Left lung (tissue), 10 donors: ENCODE data around the gene MKRN2OS. TPM values are rescaled to one million over a fixed set of nuclear protein-coding genes. Genes with fewer than 3 reads are reported as not detected.
"Not testable (repeated sequence)": the region's sequence is repeated elsewhere in the genome, so short reads cannot be mapped to it uniquely, and the experiment has no call there.

Experiments used
- ATAC-seq: fragments of 200-7000 bp; cut with Tn5 transposase; one replicate; pipeline ENCODE4 v1.9.1; 2020; ENCODE audit warnings: moderate library complexity
- DNase-seq, 4 donors: peaks; one replicate each; pipeline ENCODE4 v3.0.0-alpha.2; 2013 to 2020
- H3K27ac ChIP-seq, 2 donors: fragments of 200-600 bp; sonication (generic) in 1 of 2; one replicate each; pipeline versions ENCODE4 v1.5.0 to v1.8.0; 2020 to 2021
- H3K27me3 ChIP-seq, 2 donors: fragments of 200-600 bp; sonication (generic) in 1 of 2; one replicate each; pipeline versions ENCODE4 v1.5.0 to v1.8.0; 2020 to 2021
- H3K36me3 ChIP-seq, 2 donors: fragments of 200-600 bp; sonication (generic) in 1 of 2; one replicate each; pipeline versions ENCODE4 v1.5.0 to v1.8.0; 2020 to 2021
- H3K4me1 ChIP-seq, 2 donors: fragments of 200-600 bp; one replicate each; pipeline ENCODE4 v1.8.0; 2021
- H3K4me3 ChIP-seq, 2 donors: fragments of 200-600 bp; sonication (generic) in 1 of 2; one replicate each; pipeline versions ENCODE4 v1.5.0 to v1.8.0; 2020 to 2021; ENCODE audit warnings: mild to moderate bottlenecking in 1 of 2
- H3K9me3 ChIP-seq, 2 donors: fragments of 200-600 bp; sonication (generic) in 1 of 2; one replicate each; pipeline versions ENCODE4 v1.5.0 to v1.8.0; 2020 to 2021
- CTCF ChIP-seq, 2 donors: fragments of 200-600 bp; sonication (generic) in 1 of 2; IDR thresholded peaks; one replicate each; pipeline versions ENCODE4 v1.5.0 to v1.8.0; 2021; ENCODE audit warnings: antibody characterized with exemption in 2 of 2
- intact Hi-C, 2 donors: fragments of 100-400 bp; cut with DNase I; formaldehyde crosslinking; loops; one replicate each; pipeline versions ENCODE4 v1.11.2 to v1.14.2; 2022
- polyA plus RNA-seq, 6 donors: library from polyadenylated mRNA; unstranded; fragments of 120-200 nt; gene quantifications; one replicate each; pipeline ENCODE4 v1.2.1, GENCODE V29; 2013; ENCODE audit not compliant: insufficient read length in 6 of 6
- total RNA-seq, 2 donors: library from RNA; stranded (reverse); fragmentation: NEBNext Ultra II Directional; extraction: Animal tissue kit (Norgen Biotek cat#: 25700); gene quantifications; one replicate each; pipeline ENCODE4 v1.2.1, GENCODE V29; 2021
- donor health status: DM: no; HTN: yes; CAD: no.
- donor health status: DM: no; HTN: no; CAD: no.

The MKRN2OS gene
- total and polyA plus RNA-seq, 8 donors = 0.52 to 2.1 (median 1.3) TPM

DNA sequence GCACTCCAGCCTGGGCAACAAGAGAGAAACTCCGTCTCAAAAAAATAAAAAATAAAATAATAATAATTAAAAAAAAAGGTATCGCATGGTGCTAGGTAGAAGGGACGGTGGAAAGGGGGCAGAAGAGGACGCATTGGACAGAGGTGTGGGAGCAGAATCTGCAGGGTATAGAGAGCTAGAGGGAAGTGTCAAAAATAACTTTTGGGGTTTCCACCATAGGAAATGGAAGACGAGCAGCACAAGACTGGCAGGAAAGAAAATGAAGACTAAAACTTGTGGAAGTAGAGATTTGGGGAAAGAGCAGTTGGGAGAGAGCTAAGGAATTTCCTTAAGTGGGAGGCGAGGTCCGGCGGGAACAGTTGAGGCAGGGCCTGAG lies 11.0 kb upstream of the MKRN2OS start:
- intact Hi-C loops = no loop called here
- DNase-seq (no peak), ATAC-seq (peak; percentile 9)
- no peaks in the 10 kb centered on the region for H3K36me3 ChIP-seq
- peak overlapping the region; percentile 94 to 98 for H3K27ac ChIP-seq
- H3K27me3 ChIP-seq = peaks cover 0 to 38% of the 10 kb centered on the region in 2 donors
- no peaks in the 10 kb centered on the region for H3K9me3 ChIP-seq
- no peak for TF ChIP-seq CTCF (IDR thresholded peaks at IDR 0.05)
- H3K4me1 ChIP-seq = peaks cover 13 to 56% of the 10 kb centered on the region in 2 donors
- H3K4me3 ChIP-seq = peak overlapping the region; percentile 82 to 84

DNA sequence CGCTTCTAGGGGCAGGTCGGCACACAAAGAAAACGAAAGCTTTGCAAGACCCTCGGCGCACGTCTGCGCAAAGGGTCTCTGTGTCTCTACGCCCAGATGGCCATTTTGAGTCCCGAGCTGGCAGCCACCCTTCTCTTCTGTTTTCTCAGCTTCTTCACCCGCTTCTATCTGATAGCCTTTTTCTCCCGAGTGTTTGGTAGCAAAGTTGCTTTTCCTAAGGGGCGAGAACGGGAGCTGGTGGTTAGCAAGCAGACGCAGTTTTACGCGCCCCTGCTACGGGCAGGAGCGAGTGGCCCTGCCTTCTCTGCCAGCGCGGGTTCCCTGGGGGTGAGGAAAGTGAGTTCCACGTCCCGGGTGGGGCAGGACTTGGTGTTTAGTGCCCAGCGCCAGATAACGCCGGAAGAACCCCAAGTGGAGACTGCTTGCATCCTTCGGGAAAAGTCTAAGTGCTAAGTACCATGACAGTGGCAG lies 8.7 kb upstream of the MKRN2OS start:
- peaks cover 11 to 35% of the 10 kb centered on the region in 2 donors for H3K4me1 ChIP-seq
- DNase-seq (peak in 3 of 4 donors; percentile 26 to 48 (median 37)), ATAC-seq (no peak)
- intact Hi-C loops = no loop called here
- H3K27ac ChIP-seq = peak overlapping the region in 1 of 2 donors; percentile 45
- H3K4me3 ChIP-seq = peak overlapping the region; percentile 36 to 43
- H3K36me3 ChIP-seq = no peaks in the 10 kb centered on the region
- H3K27me3 ChIP-seq = peaks cover 0 to 49% of the 10 kb centered on the region in 2 donors
- H3K9me3 ChIP-seq = no peaks in the 10 kb centered on the region
- TF ChIP-seq CTCF (IDR thresholded peaks at IDR 0.05) = no peak

DNA sequence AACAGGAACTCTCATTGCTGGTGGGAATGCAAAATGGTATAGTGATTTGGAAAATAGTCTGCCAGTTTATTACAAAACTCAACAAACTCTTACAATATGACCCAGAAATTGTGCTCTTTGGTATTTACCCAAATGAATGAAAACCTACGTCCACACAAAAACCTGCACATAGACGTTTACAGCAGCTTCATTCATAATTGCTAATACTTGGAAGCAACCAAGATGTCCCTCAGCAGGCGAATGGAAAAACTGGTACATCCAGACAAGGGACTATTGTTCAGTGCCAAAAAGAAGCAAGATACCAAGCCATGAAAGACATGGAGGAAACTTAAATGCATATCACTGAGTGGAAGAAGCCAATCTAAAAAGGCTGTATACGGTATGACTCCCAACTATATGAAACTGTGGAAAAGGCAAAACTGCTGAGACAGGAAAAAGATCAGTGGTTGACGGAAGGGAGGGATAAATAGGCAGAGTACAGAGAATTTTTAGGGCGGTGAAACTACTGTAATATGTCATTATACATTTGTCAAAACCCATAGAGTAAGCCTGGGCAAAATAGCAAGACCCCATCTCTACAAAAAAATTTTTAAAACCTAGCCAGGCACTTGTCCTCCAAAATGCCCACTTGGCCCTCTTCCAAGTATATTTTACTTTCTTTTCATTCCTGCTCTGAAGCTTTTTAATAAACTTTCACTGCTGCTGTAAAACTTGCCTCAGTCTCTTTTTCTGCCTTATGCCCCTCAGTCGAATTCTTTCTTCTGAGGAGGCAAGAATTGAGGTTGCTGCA lies 4.9 kb upstream of the MKRN2OS start:
- Histone ChIP-seq H3K4me3 (no peak overlapping the region), H3K27ac (no peak overlapping the region), H3K9me3 (no peaks in the 10 kb centered on the region), H3K36me3 (no peaks in the 10 kb centered on the region), H3K27me3 (peaks cover 0 to 49% of the 10 kb centered on the region in 2 donors), H3K4me1 (peaks cover 0 to 14% of the 10 kb centered on the region in 2 donors)
- ATAC-seq (no peak), DNase-seq (no peak)
- intact Hi-C loops = no loop called here
- TF ChIP-seq CTCF (IDR thresholded peaks at IDR 0.05) = no peak

DNA sequence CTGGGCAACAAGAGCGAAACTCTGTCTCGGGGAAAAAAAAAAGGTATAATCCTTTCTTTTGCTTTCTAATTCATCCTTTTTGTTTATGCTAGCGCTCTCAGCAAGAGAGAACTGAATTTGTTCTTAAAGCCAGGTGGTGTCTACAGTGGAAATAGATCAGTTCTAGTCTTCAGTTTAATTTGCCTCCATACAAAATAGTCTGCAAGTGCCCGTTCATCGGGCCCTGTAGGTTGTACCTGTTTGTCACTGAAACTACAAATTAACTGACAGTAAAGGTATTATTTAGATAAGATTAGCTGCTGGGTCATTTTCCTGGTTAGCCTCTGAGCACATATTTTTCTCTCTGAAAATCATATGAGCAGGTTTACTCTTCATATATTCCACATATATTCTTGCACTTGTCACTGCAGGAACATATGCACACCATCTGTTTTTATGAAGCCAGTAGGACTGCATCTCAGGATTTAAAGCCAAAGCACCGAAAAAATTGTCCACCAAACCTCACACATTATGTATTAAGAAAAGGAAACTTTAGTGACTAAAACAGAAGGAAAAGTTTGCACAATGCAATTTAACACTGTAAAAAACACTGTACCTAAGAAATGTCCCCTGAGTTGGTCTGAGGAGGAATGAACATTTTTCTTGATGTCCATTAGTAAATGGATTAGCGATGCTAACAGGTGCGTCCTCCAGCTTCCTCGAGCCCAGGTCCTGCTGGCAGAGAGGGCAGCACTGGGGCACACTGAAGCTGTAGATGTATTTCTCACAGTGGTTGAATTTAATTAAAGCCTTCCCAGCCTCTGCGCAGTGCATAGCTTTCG lies 437 bp downstream of the MKRN2OS start:
- Histone ChIP-seq H3K4me3 (peak overlapping the region; percentile 1 to 3), H3K27me3 (no peaks in the 10 kb centered on the region), H3K9me3 (no peaks in the 10 kb centered on the region), H3K36me3 (peaks cover 0 to 5% of the 10 kb centered on the region in 2 donors), H3K4me1 (no peaks in the 10 kb centered on the region), H3K27ac (no peak overlapping the region)
- no peak for TF ChIP-seq CTCF (IDR thresholded peaks at IDR 0.05)
- ATAC-seq = no peak
- no peak for DNase-seq
- intact Hi-C loops = no loop called here

DNA sequence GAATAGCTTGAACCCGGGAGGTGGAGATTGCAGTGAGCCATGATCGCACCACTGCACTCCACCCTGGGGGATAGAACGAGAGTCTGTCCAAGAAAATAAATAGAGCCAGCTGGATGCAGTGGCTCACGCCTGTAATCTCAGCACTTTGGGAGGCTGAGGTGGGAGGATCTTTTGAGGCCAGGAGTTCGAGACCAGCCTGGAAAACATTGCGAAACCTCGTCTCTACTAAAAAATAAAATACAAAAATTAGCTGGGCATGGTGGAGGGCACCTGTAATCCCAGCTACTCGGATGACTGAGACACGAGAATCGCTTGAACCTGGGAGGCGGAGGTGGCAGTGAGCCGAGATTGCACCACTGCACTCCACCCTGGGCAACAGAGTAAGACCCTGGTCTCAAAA lies 1.8 kb downstream of the MKRN2OS start:
- peaks cover 0 to 16% of the 10 kb centered on the region in 2 donors for H3K36me3 ChIP-seq
- DNase-seq, H3K4me3 ChIP-seq, intact Hi-C loops, H3K27ac ChIP-seq, H3K4me1 ChIP-seq, ATAC-seq, H3K9me3 ChIP-seq, H3K27me3 ChIP-seq: not testable (repeated sequence)
